Measurements from ENCODE around the gene PELI2.

PELI2 gene

DNA sequence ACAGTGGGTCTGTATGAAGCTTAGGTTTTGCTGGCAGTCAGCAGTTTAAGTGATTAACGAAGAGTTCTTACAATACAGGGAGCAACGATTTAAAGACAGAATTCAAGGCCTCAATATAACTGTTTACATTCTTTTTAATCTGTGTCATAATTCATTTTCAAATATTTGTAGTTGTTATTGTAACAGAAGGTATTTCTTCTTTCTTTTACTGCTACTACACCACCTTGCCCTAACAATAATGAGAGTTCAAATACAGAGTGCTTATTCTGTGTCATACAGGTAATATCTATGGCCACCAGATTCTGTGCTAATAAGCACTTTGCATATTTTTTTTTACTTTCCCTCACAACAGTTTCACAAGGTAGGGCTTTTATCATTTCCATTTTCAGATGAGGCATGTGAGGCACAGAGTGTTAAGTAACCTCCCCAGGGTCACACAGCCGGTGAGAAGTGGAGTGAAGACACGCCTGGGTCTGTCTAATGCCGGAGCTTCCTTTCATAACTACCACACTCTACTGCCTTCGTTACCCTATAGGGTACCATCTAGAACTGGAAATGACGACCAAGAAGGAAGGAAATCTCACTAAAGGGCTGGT, 81.9 kb downstream of the PELI2 start:
- DNase-seq = no peak

- no peak for DNase-seq
These were observed 84.0 kb downstream of the PELI2 start for GRCh38 chr14:56202256-56202655.

- DNase-seq = no peak
These were observed 87.7 kb downstream of the PELI2 start for GRCh38 chr14:56205881-56206280.

GRCh38 chr14:56206596-56206995, 88.4 kb downstream of the PELI2 start:
- DNase-seq = no peak

DNA sequence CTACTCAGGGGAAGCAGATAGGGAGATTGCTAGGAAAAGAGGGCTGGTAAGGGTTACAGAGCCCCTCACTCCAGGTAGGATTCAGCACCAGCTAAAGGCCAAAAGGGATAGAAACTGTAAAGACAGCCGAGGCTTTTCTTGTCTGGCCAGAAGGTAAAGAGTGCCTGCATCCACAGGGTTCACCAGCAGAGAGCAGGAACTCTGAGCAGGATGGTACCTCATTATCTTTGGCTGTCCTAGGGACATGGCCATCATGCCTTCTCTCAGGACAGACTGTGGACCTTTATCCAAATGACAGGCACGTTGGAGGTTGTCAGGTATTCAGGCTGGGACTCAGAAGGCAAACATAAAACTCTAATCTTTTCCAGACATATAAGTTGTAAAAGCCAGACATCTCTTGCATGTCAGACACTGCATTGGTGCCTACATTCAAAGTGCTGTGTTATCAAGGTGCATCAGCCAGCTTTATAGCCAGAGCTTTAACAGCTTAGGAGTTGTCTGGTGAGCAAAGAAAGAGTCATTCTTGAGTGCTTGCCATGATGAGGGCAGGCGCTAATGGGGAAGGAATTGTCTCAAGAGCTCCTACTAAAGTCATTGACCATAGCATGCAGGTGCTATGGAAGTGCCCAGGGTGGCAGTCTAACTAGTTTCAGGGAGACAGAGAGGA, 89.5 kb downstream of the PELI2 start:
- DNase-seq = no peak

- DNase-seq = no peak
These were observed 90.3 kb downstream of the PELI2 start for GRCh38 chr14:56208520-56208919.

- no peak for DNase-seq
These were observed 92.4 kb downstream of the PELI2 start for GRCh38 chr14:56210571-56210970.

DNA sequence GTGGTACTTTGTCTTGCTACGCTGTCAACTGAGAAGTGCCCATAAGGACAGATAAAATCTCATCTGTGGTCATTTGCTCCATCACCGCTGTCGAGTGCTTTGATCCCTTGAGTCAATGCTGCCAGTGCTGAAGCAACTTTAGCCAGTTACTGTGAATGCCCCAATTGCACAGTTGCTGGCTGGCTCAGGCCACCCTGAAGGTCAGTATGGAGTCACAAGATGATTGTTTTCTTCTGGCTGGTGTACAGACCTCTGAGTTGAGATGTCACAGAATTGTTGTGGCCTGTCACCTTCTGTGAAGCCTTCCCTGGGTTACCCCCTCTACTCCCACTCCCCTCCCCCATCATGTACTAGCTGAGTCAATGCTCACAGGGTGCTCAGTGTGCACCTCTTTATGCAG, 92.9 kb downstream of the PELI2 start:
- no peak for DNase-seq

- DNase-seq = no peak
These were observed 93.6 kb downstream of the PELI2 start for GRCh38 chr14:56211844-56212243.

DNA sequence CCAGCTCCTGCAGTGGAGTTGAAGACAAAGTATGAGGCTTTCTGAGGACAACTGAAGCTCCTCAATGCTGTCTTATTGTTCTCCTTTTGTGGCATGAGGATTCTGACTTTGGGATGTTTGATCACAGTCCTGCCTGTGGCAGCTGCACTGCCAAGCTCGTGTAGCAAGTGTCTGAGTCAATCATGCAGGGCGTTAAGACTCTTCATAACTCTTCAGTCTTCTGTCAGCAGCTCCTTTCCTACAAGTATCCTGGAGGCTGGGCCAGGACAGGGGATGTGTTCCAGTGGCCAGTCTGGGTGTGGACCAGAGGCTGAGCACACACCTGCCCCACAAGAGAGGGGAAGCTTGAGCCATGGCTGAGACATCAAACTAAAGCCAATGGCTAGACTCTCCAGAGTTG, 94.3 kb downstream of the PELI2 start:
- DNase-seq = no peak

DNA sequence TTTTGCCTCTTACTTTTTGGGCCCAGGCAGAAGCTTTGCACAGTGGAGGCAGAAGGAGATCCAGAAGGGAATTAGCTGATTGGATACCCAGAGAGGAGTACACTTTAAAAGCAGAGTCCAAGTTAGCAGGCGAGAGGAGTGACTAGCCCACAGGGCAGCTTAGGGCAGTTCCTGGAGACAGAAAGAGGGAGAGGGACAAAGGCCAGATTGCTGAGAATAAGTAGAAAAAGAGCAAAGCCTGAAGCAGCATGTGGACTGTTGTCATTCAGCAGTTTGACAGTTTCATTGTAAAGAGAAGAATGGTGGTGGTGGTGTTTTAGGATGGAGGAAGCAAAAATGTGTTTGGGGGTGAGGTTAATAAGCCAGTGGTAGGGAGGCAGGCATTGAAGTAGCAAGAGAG, 95.1 kb downstream of the PELI2 start:
- DNase-seq = no peak

- DNase-seq = no peak
These were observed 97.0 kb downstream of the PELI2 start for GRCh38 chr14:56215180-56215579.

GRCh38 chr14:56216626-56217379, 98.6 kb downstream of the PELI2 start:
- DNase-seq = peak in 37 of 56 donors; percentile 8 to 79 (median 42)

DNA sequence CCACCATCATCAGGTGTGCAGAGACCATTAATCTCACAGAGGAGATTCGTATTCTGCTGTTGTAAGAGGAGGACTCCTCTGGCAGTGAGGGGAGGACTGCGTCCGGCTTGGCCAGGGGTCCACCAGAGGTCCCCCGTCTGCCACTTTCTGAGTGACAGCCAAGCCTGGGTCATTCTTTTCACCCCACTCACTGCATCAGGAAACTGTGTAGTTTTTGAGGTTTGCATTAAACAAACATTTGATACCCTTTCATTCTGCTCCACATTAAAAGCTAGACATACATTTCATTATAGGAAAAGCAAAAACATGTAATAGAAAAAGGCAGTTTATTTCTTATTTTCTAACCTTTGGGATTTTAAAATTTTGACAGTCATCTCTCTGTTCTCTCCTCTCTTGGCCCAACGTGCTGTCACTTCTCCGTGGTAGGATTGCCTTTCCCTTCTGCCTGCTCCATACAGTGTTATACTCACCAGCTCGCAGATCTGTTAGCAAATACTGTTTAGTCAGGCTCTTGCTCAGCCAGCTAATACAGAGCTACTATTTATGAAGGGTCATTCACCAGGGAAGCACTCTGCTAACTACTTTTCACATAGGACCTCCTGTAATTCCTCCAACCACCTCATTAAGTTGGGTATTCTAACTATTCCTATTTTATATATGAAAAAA, 99.3 kb downstream of the PELI2 start:
- no peak for DNase-seq

- no peak for DNase-seq
These were observed 101.6 kb downstream of the PELI2 start for GRCh38 chr14:56219666-56220413.

GRCh38 chr14:56221382-56222128, 103.3 kb downstream of the PELI2 start:
- DNase-seq = no peak

GRCh38 chr14:56224229-56224628, 106.0 kb downstream of the PELI2 start:
- no peak for DNase-seq

GRCh38 chr14:56224691-56225681, 106.8 kb downstream of the PELI2 start:
- no peak for DNase-seq

GRCh38 chr14:56235388-56235787, 117.2 kb downstream of the PELI2 start:
- DNase-seq = no peak

Data from amygdala (tissue), 56 donors.